HUES64 (cell line): ENCODE results near the gene POF1B. TPM values are rescaled to one million over a fixed set of nuclear protein-coding genes. Genes with fewer than 3 reads are reported as not detected.

Experiments used
- H3K27ac ChIP-seq: 2 replicates; pipeline ENCODE4 v1.7.0; 2013; ENCODE audit warnings: low read depth, low read length, inconsistent platforms
- H3K27me3 ChIP-seq: 2 replicates; pipeline ENCODE4 v1.6.1; 2013; ENCODE audit warnings: mild to moderate bottlenecking, low read length; ENCODE audit not compliant: insufficient read depth
- H3K36me3 ChIP-seq: 2 replicates; pipeline ENCODE4 v1.6.1; 2013; ENCODE audit warnings: mild to moderate bottlenecking, low read length; ENCODE audit not compliant: insufficient read depth
- H3K4me1 ChIP-seq: 2 replicates; pipeline ENCODE4 v1.6.1; 2013; ENCODE audit warnings: mild to moderate bottlenecking, low read length, moderate library complexity; ENCODE audit not compliant: insufficient read depth
- H3K4me3 ChIP-seq: 2 replicates; pipeline ENCODE4 v1.5.1; 2013; ENCODE audit warnings: mild to moderate bottlenecking, low read length, moderate library complexity
- H3K9ac ChIP-seq: 2 replicates; pipeline ENCODE4 v1.6.1; 2013; ENCODE audit warnings: mild to moderate bottlenecking, low read depth, low read length
- H3K9me3 ChIP-seq: 2 replicates; pipeline ENCODE4 v1.6.1; 2013; ENCODE audit warnings: low read depth, low read length; ENCODE audit not compliant: insufficient read depth
- WGBS: fragments of 150-250, 120-280 bp; methylation state at CpG from one replicate; pipeline ENCODE4 v1.1.7; 2013; ENCODE audit warnings: missing lambda C conversion rate; 5-methylcytosine and 5-hydroxymethylcytosine counted together
- polyA plus RNA-seq, 2 experiments: library from polyadenylated mRNA; stranded (reverse); fragments of 50-300 nt; gene quantifications; one replicate each; pipeline ENCODE4 v1.2.3, GENCODE V29; 2013

The POF1B gene
- polyA plus RNA-seq (2013, experiment 1 of 2) = 0.15 TPM
- polyA plus RNA-seq (2013, experiment 2 of 2) = not detected

- no peaks in the 10 kb centered on the region for H3K36me3 ChIP-seq
- 87% methylated on average over 10 of the region's 12 CpGs for WGBS
- H3K4me1 ChIP-seq = no peaks in the 10 kb centered on the region
- no peaks in the 10 kb centered on the region for H3K27me3 ChIP-seq
- no peak within 1 kb of the TSS for H3K4me3 ChIP-seq
- H3K9me3 ChIP-seq = no peaks in the 10 kb centered on the region
- no peak within 1 kb of the TSS for H3K9ac ChIP-seq
- no peak within 1 kb of the TSS for H3K27ac ChIP-seq
Observed at GRCh38 chrX:85379174-85379907, at the start of gene POF1B. TSS of gene POF1B (minus strand) at chrX:85379665. CDS start at chrX:85379454, 211 bp downstream.

GRCh38 chrX:85429066-85429465 is 49.6 kb upstream of the POF1B start:
- Histone ChIP-seq H3K27me3 (peaks cover 13% of the 10 kb centered on the region; the same call in 1 of the 2 replicates), H3K4me1 (no peaks in the 10 kb centered on the region; the same call in 1 of the 2 replicates), H3K36me3 (no peaks in the 10 kb centered on the region), H3K9me3 (no peaks in the 10 kb centered on the region), H3K4me3 (no peak overlapping the region), H3K9ac (no peak overlapping the region), H3K27ac (no peak overlapping the region)
- no CpG with 5 or more reads among the region's 1 CpG for WGBS

GRCh38 chrX:85419293-85419692 is 39.8 kb upstream of the POF1B start:
- H3K4me3 ChIP-seq = no peak overlapping the region

GRCh38 chrX:85391878-85392238 is 12.4 kb upstream of the POF1B start:
- 100% methylated on average over 1 of the region's 2 CpGs for WGBS
- Histone ChIP-seq H3K27ac (no peak overlapping the region), H3K9ac (no peak overlapping the region), H3K4me3 (no peak overlapping the region), H3K36me3 (no peaks in the 10 kb centered on the region), H3K9me3 (no peaks in the 10 kb centered on the region), H3K27me3 (no peaks in the 10 kb centered on the region), H3K4me1 (no peaks in the 10 kb centered on the region)

More at GRCh38 chrX:85419293-85419692, 39.8 kb upstream of the POF1B start:
- no peaks in the 10 kb centered on the region for H3K27me3 ChIP-seq
- no peak overlapping the region for H3K27ac ChIP-seq
- no peaks in the 10 kb centered on the region for H3K9me3 ChIP-seq
- no peak overlapping the region for H3K9ac ChIP-seq
- H3K36me3 ChIP-seq = no peaks in the 10 kb centered on the region
- H3K4me1 ChIP-seq = no peaks in the 10 kb centered on the region

- H3K4me3 ChIP-seq = no peak overlapping the region
- no peaks in the 10 kb centered on the region for H3K36me3 ChIP-seq
- no peaks in the 10 kb centered on the region for H3K4me1 ChIP-seq
- WGBS = 93% methylated on average over 1 of the region's 1 CpG
- no peak overlapping the region for H3K9ac ChIP-seq
- no peaks in the 10 kb centered on the region for H3K9me3 ChIP-seq
- no peaks in the 10 kb centered on the region for H3K27me3 ChIP-seq
- no peak overlapping the region for H3K27ac ChIP-seq
Observed at GRCh38 chrX:85391185-85391877, 11.9 kb upstream of the POF1B start.

GRCh38 chrX:85381602-85382001 is 2.1 kb upstream of the POF1B start:
- no peak overlapping the region for H3K27ac ChIP-seq
- WGBS = 97% methylated on average over 2 of the region's 3 CpGs
- no peaks in the 10 kb centered on the region for H3K27me3 ChIP-seq

GRCh38 chrX:85378461-85378860 is 1.0 kb downstream of the POF1B start:
- no peak overlapping the region for H3K9ac ChIP-seq
- H3K27ac ChIP-seq = no peak overlapping the region
- no peak overlapping the region for H3K4me3 ChIP-seq
- no peaks in the 10 kb centered on the region for H3K9me3 ChIP-seq
- H3K4me1 ChIP-seq = no peaks in the 10 kb centered on the region
- no peaks in the 10 kb centered on the region for H3K36me3 ChIP-seq
- WGBS = 100% methylated on average over 2 of the region's 2 CpGs
- H3K27me3 ChIP-seq = no peaks in the 10 kb centered on the region

More at GRCh38 chrX:85381602-85382001, 2.1 kb upstream of the POF1B start:
- Histone ChIP-seq H3K4me3 (no peak overlapping the region), H3K4me1 (no peaks in the 10 kb centered on the region), H3K9ac (no peak overlapping the region), H3K9me3 (no peaks in the 10 kb centered on the region), H3K36me3 (no peaks in the 10 kb centered on the region)

- WGBS = 92% methylated on average over 4 of the region's 5 CpGs
- H3K9ac ChIP-seq = no peak overlapping the region
Observed at GRCh38 chrX:85375333-85375738, 4.1 kb downstream of the POF1B start.

GRCh38 chrX:85365370-85365995 is 14.0 kb downstream of the POF1B start:
- Histone ChIP-seq H3K27me3 (no peaks in the 10 kb centered on the region), H3K4me3 (no peak overlapping the region), H3K27ac (no peak overlapping the region), H3K9ac (no peak overlapping the region), H3K36me3 (no peaks in the 10 kb centered on the region), H3K9me3 (no peaks in the 10 kb centered on the region), H3K4me1 (no peaks in the 10 kb centered on the region)
- WGBS = 54% methylated on average over 3 of the region's 4 CpGs

More at GRCh38 chrX:85375333-85375738, 4.1 kb downstream of the POF1B start:
- Histone ChIP-seq H3K4me1 (no peaks in the 10 kb centered on the region), H3K4me3 (no peak overlapping the region), H3K27me3 (no peaks in the 10 kb centered on the region), H3K9me3 (no peaks in the 10 kb centered on the region), H3K27ac (no peak overlapping the region), H3K36me3 (no peaks in the 10 kb centered on the region)

- H3K27me3 ChIP-seq = no peaks in the 10 kb centered on the region
- no peak overlapping the region for H3K9ac ChIP-seq
- H3K27ac ChIP-seq = no peak overlapping the region
- H3K4me1 ChIP-seq = no peaks in the 10 kb centered on the region
- H3K4me3 ChIP-seq = no peak overlapping the region
- 83% methylated on average over 1 of the region's 1 CpG for WGBS
- H3K9me3 ChIP-seq = no peaks in the 10 kb centered on the region
- no peaks in the 10 kb centered on the region for H3K36me3 ChIP-seq
Observed at GRCh38 chrX:85359051-85359450, 20.4 kb downstream of the POF1B start.

GRCh38 chrX:85345523-85345922 is 33.9 kb downstream of the POF1B start:
- Histone ChIP-seq H3K27ac (no peak overlapping the region), H3K9ac (no peak overlapping the region), H3K36me3 (no peaks in the 10 kb centered on the region), H3K4me1 (no peaks in the 10 kb centered on the region), H3K4me3 (no peak overlapping the region), H3K27me3 (no peaks in the 10 kb centered on the region), H3K9me3 (no peaks in the 10 kb centered on the region)
- WGBS = 100% methylated on average over 1 of the region's 2 CpGs
